Subcutaneous adipose tissue (tissue), 4 donors: ENCODE results near the gene KAZN. TPM values are rescaled to one million over a fixed set of nuclear protein-coding genes. Genes with fewer than 3 reads are reported as not detected.

Source experiments
- total RNA-seq, 4 donors: library from RNA; depleted of rRNA; stranded (reverse); fragments of >200 nt; gene quantifications; one replicate each; pipeline ENCODE4 v1.1.0, GENCODE V29; 2016
- TF ChIP-seq, protein P1 (sequence below): fragments of 450-650 bp; IDR thresholded peaks from one replicate; pipeline ENCODE4 v1.5.1; 2016; ENCODE audit warnings: low read depth, mild to moderate bottlenecking, control low read depth, antibody characterized with exemption, moderate library complexity

Gene KAZN
- total RNA-seq, 4 donors from 2014 or later: 7.5 to 22.2 (median 10.4) TPM

- TF ChIP-seq, protein P1, sequence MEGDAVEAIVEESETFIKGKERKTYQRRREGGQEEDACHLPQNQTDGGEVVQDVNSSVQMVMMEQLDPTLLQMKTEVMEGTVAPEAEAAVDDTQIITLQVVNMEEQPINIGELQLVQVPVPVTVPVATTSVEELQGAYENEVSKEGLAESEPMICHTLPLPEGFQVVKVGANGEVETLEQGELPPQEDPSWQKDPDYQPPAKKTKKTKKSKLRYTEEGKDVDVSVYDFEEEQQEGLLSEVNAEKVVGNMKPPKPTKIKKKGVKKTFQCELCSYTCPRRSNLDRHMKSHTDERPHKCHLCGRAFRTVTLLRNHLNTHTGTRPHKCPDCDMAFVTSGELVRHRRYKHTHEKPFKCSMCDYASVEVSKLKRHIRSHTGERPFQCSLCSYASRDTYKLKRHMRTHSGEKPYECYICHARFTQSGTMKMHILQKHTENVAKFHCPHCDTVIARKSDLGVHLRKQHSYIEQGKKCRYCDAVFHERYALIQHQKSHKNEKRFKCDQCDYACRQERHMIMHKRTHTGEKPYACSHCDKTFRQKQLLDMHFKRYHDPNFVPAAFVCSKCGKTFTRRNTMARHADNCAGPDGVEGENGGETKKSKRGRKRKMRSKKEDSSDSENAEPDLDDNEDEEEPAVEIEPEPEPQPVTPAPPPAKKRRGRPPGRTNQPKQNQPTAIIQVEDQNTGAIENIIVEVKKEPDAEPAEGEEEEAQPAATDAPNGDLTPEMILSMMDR: no peak
Observed at GRCh38 chr1:15120251-15120945, 521.9 kb downstream of the KAZN start.

DNA sequence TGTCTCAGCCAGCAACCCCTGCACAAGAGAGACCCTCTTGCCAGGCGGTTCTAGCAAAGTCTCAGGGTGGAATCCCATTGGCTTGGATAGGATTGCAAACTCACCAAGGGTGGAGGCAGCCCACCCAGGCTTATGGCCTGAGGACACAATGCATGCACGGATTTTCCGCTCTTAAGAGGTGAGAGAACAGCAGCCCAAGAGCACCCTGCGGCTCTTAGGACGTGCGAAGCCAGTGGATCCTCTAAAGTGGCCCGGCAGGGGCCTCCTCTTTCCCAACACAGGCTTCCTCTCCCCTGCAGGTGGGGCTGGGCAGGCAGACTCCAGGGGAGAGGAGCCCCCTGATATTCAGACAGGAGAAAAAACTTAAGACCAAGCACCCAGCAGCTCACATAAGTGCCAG is 523.8 kb downstream of the KAZN start:
- TF ChIP-seq, protein P1: no peak

GRCh38 chr1:15123270-15123669 is 524.8 kb downstream of the KAZN start:
- TF ChIP-seq, protein P1: no peak

- TF ChIP-seq, protein P1: no peak
Observed at GRCh38 chr1:15123925-15124324, 525.4 kb downstream of the KAZN start.

DNA sequence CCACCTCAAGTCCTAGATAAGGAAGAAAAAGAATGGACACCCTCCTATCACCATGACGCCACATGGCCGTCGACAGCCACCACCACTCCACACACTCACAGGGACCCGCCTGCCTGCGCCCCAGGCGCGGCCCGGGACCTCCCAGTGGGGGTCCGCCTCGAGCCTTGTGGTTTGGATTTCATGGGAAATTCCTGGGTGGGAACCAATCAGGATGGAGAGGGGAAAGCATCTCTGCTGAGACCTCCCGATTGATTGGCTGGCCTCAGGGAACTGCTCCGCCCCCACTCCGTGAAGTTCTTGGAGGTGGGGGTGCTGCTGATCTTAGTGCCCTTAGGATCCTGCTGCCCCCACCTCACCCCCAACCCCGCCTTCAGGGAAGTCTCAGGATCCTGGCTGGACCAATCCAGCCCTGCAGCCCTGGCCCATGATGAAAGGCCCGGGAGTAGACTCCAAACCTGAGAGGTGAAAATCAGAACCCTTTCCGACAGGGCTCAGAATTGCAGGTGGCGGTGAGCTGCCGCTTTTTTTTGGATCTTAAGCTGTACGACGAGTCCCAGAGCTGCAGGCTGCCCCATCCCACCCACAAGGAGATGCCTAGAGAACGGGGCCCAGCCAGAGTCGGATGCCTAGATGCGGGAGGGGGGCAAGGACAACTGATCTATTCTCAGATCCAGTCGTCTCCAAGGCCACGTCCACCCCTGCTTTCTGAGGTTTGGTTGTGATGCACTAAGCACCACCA is 526.0 kb downstream of the KAZN start:
- TF ChIP-seq, protein P1: no peak

- TF ChIP-seq, protein P1: no peak
Observed at GRCh38 chr1:15125101-15125745, 526.7 kb downstream of the KAZN start.

GRCh38 chr1:15128077-15128476 is 529.6 kb downstream of the KAZN start:
- TF ChIP-seq, protein P1: no peak
